Hepatic stellate cell (primary cell): ENCODE results near the gene DHCR7.

Experiments
- DNase-seq: peaks from one replicate; pipeline ENCODE4 v3.0.0; 2011; ENCODE audit warnings: low spot score

DHCR7 gene

DNA sequence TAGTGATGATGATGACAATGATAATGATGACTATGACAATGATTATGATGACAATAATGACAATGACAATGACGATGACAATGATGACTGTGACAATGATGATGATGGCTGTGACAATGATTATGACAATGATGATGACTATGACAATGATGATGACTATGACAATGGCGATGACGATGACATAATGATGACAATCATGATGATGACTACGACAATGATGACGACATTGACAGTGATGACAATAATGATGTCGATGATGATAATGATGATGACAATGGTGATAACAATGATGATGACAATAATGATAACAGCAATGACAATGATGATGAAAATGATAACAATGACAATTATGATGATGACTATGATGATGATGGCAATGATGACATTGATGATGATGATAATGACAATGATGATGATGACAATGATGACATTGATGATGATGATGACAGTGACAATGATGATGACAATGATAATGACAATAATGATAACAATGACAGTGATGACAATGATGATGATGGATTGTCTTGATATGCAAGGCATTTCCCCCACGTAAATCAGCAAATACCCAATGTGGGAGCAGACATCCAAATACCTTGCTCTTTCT is 37.7 kb downstream of the DHCR7 start:
- DNase-seq: no peak

DNA sequence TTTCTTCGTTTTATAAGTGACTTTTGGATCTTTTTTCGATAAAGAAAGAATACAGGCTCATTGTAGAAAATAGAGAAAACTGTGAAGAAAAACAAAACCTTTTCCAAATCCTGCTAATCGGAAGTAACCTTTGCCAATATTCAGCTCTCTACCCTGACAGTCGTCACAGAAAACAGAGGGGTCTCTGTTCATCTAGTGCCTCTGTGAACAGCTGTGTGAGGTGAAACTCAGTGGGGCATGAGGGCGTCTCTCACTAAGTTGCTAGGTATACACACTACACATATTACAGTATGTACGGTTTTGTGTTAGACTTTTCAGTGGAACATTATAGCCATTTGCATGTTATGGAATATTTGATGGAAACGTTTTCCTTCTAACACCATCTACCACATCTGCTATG is 39.4 kb downstream of the DHCR7 start:
- no peak for DNase-seq

GRCh38 chr11:71407356-71407755 is 40.8 kb downstream of the DHCR7 start:
- DNase-seq: no peak

DNA sequence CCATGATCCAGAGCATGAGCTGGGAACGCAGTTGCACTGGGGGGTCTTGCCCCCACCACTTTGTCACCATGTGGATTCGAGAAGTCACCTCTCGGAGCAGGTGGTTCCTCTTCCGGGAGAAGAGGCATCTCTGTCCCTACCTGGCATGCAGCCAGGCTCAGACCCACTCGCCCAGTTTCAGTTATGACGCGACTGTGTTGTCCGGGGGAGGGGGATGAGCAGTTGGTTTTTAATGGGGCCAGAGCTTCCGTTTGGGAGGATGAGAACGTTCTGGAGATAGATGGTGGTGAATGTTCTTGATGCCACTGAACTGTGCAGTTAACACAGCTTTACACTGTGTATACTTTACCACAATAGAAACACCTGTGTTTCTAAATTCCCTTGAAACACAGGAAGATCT is 41.5 kb downstream of the DHCR7 start:
- no peak for DNase-seq

- no peak for DNase-seq
These were observed 44.0 kb downstream of the DHCR7 start for GRCh38 chr11:71404209-71404608.

GRCh38 chr11:71402878-71403277 is 45.3 kb downstream of the DHCR7 start:
- no peak for DNase-seq

GRCh38 chr11:71400216-71400615 is 48.0 kb downstream of the DHCR7 start:
- DNase-seq: no peak

DNA sequence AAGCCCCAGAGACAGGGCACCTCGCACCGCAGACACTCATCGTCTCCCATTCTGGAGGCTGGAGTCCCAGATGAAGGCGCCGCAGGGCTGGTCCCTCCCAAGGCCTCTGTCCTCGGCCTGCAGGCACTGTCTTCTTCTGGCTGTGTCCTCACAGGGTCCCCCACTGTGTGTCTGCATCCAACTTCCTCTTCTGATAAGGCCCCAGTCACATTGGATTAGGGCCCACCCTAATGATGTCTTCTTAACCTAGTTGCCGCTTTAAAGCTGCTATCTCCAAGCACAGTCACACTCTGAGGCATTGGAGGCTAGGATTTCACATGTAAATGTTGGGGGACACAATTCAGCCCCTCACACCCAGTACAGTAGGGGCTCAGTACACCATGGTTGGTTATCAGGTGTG is 48.9 kb downstream of the DHCR7 start:
- no peak for DNase-seq

GRCh38 chr11:71397961-71398360 is 50.2 kb downstream of the DHCR7 start:
- no peak for DNase-seq

- DNase-seq: no peak
These were observed 50.8 kb downstream of the DHCR7 start for GRCh38 chr11:71397331-71397860.

GRCh38 chr11:71396548-71397123 is 51.6 kb downstream of the DHCR7 start:
- DNase-seq: no peak

GRCh38 chr11:71395774-71396173 is 52.4 kb downstream of the DHCR7 start:
- DNase-seq: no peak

DNA sequence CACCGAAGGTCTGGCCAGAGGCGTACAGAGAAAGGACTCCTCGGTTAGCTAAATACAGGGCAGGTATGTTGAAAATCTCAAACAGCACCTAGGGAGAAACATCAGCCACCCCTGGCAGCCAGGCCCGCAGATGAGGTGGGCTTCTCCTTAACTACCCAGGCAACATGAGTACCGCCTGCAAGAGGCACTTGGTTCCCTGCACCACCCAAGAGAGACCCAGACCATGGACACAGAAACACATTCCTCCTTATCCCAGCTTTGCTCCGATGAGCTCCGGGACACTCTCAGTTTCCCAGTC is 53.0 kb downstream of the DHCR7 start:
- no peak for DNase-seq

DNA sequence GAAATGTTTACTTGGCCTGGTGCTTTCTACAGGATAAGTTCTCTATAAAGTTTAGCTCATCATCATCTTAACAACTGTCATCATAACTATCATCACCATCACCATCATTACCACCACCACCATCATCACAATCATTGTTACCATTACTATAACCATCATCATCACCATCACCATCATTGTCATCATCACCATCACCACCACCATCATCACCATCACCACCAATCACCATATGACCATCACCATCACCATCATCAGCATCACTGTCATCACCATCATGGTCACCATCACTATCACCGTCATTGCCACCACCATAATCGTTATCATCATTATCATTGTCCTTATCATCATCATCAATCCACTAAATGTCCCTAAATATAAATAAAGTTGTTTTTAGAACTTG is 54.9 kb downstream of the DHCR7 start:
- DNase-seq: no peak

DNA sequence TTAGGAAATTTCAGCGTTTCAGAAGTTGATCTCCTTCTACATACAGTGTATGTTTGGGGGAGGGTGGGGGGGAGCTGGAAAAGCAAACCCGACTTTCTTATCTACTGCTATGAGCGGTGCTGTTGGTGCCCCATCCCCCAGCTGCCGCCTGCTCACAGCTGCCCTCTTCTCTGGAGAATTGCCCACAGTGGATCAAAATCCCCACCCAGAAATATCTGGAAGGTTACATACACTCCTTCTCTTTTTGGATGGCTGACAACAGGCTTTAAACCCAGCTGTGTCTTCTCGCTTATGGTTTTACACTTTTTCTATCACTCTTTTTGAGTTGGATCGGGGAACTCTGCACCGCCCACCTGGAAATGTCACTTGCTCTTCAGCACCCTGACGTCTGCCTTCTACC is 56.4 kb downstream of the DHCR7 start:
- DNase-seq: no peak

- DNase-seq: no peak
These were observed 56.8 kb downstream of the DHCR7 start for GRCh38 chr11:71391352-71391751.

DNA sequence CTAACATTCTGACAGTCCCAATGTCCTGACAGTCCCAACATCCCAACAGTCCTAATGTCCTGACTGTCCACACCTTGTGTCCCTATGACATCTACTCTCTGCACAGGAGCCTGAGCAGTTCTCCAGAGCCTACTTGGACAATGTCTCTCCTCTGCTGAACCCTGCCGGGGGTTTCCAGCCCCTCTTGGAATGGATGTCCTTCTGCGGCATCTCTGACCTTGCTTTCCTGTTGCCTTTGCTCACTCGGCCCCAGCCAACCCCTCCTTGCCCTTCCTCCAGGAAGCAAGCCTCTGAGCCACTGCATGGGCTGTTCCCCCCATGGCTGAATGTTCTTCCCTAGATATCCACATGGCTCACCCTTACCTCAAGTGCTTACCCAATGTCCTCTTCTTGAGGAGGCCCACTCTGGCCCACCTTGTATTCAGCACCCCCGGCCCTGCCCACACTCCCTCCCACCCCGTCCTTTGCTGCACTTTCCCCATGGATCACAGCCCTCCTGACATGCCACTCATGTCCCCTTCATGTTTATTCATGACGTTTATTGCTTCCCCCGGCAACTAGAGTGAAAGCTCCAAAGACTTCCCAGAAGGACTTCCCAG is 59.5 kb downstream of the DHCR7 start:
- DNase-seq: no peak

- no peak for DNase-seq
These were observed 60.2 kb downstream of the DHCR7 start for GRCh38 chr11:71387784-71388636.

DNA sequence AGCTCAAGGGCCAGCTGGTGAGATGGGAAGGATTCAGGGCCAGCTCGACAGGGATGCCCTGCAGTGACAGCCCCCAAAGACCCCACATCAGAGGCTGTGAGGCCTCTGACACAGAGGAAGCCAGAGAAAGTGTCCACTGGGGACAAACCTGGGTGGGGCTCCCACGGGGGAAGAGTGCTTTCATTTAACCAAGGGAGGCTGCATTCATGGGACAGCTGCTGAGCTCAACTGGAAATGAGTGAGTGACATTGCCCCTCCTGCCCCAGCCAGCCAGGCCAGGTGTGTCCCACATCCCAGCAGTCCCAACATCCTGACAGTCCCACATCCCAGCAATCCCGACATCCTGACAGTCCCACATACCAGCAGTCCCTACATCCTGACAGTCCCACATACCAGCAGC is 61.0 kb downstream of the DHCR7 start:
- DNase-seq: no peak

- no peak for DNase-seq
These were observed 62.0 kb downstream of the DHCR7 start for GRCh38 chr11:71386202-71386601.

DNA sequence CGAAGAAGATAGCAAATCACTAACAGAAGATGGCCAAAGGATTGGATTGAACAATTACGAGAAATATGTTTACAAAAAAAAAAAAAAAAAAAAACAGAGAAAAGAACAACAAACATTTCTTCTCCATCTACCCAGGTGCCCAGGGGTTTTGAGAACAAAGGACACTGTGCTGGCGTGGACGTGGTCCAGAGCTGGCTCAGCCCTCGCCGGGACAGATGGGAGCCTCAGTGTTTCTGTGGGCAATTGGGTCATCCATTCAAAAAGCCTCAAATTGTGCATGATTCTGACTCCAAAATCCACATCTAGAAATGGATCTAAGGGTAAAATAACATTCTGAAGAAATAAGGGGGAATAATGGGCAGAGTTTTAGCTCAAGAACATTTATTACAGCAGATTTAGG is 63.1 kb downstream of the DHCR7 start:
- DNase-seq: no peak

DNA sequence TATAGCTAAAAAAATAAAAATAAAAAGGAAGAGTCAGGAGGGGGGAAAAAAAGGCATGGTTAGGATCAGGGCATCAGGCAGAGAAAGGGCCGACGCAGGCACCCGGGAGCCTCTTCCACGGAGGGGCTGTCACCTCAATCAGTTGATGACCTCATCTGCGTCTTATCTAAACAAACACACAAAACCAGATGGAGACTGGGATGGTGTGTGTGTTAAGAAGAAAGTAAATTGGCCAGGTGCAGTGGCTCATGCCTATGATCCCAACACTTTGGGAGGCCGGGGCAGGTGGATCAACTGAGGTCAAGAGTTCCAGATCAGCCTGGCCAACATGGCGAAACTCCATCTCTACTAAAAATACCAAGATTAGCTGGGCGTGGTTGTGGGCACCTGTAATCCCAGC is 63.6 kb downstream of the DHCR7 start:
- no peak for DNase-seq
